Duodenal mucosa (tissue), 2 donors: ENCODE measurements around the gene KRTAP10-8.
"Not testable (repeated sequence)": the region's sequence is repeated elsewhere in the genome, so short reads cannot be mapped to it uniquely, and the experiment has no call there.

Source experiments
- H3K27ac ChIP-seq: one replicate; pipeline ENCODE4 v1.7.0; 2013; ENCODE audit warnings: low read depth, low read length
- H3K27me3 ChIP-seq, 2 donors: one replicate each; pipeline ENCODE4 v1.7.0; 2013; ENCODE audit warnings: low read length in 2 of 2, control low read depth in 1 of 2; ENCODE audit not compliant: insufficient read depth in 2 of 2, control insufficient read depth in 1 of 2
- H3K36me3 ChIP-seq, 2 donors: one replicate each; pipeline ENCODE4 v1.7.0; 2013; ENCODE audit warnings: low read length in 2 of 2, control low read depth in 1 of 2; ENCODE audit not compliant: insufficient read depth in 2 of 2, control insufficient read depth in 1 of 2
- H3K4me1 ChIP-seq, 2 donors: one replicate each; pipeline ENCODE4 v1.7.0; 2013; ENCODE audit warnings: low read length in 2 of 2, control low read depth in 1 of 2; ENCODE audit not compliant: insufficient read depth in 2 of 2, control insufficient read depth in 1 of 2
- H3K4me3 ChIP-seq, 2 donors: one replicate each; pipeline ENCODE4 v1.7.0; 2013; ENCODE audit warnings: low read length in 2 of 2, low read depth in 1 of 2
- H3K9ac ChIP-seq, 2 donors: one replicate each; pipeline ENCODE4 v1.7.0; 2013; ENCODE audit warnings: low read length in 2 of 2, low read depth in 1 of 2
- H3K9me3 ChIP-seq, 2 donors: one replicate each; pipeline ENCODE4 v1.7.0; 2013; ENCODE audit warnings: low read length in 2 of 2, control low read depth in 1 of 2; ENCODE audit not compliant: control insufficient read depth in 1 of 2

KRTAP10-8 gene

GRCh38 chr21:44632067-44632466 is 20.2 kb downstream of the KRTAP10-8 start:
- Histone ChIP-seq H3K27me3 (peaks cover 2 to 5% of the 10 kb centered on the region in 2 donors), H3K4me1 (no peaks in the 10 kb centered on the region), H3K9ac (no peak overlapping the region), H3K27ac (no peak overlapping the region), H3K9me3 (peaks cover 3% of the 10 kb centered on the region in 2 donors), H3K36me3 (no peaks in the 10 kb centered on the region), H3K4me3 (no peak overlapping the region)

- no peaks in the 10 kb centered on the region for H3K36me3 ChIP-seq
- no peaks in the 10 kb centered on the region for H3K4me1 ChIP-seq
- peaks cover 6 to 8% of the 10 kb centered on the region in 2 donors for H3K9me3 ChIP-seq
- no peak overlapping the region for H3K4me3 ChIP-seq
- no peak overlapping the region for H3K27ac ChIP-seq
- H3K27me3 ChIP-seq = peaks cover 0 to 2% of the 10 kb centered on the region in 2 donors
- H3K9ac ChIP-seq = no peak overlapping the region
Observed at GRCh38 chr21:44636209-44637017, 24.5 kb downstream of the KRTAP10-8 start.

GRCh38 chr21:44637018-44637850 is 25.4 kb downstream of the KRTAP10-8 start, which contains the start of gene KRTAP10-10:
Gene KRTAP10-10 (plus strand): TSS chr21:44637356. CDS start chr21:44637418, 62 bp downstream.
- Histone ChIP-seq H3K27me3 (peaks cover 0 to 2% of the 10 kb centered on the region in 2 donors), H3K27ac (no peak within 1 kb of the TSS), H3K4me3 (no peak within 1 kb of the TSS)

GRCh38 chr21:44637851-44638348 is 26.0 kb downstream of the KRTAP10-8 start:
- not testable (repeated sequence) for H3K9me3 ChIP-seq, H3K36me3 ChIP-seq, H3K9ac ChIP-seq, H3K4me1 ChIP-seq, H3K4me3 ChIP-seq, H3K27ac ChIP-seq, H3K27me3 ChIP-seq

More at GRCh38 chr21:44637018-44637850, 25.4 kb downstream of the KRTAP10-8 start, which contains the start of gene KRTAP10-10:
- Histone ChIP-seq H3K36me3 (no peaks in the 10 kb centered on the region), H3K9ac (no peak within 1 kb of the TSS), H3K4me1 (no peaks in the 10 kb centered on the region), H3K9me3 (peaks cover 3 to 5% of the 10 kb centered on the region in 2 donors)

GRCh38 chr21:44638506-44639330 is 26.8 kb downstream of the KRTAP10-8 start:
- not testable (repeated sequence) for H3K4me1 ChIP-seq, H3K9ac ChIP-seq, H3K27ac ChIP-seq, H3K36me3 ChIP-seq, H3K4me3 ChIP-seq, H3K9me3 ChIP-seq, H3K27me3 ChIP-seq

- peaks cover 0 to 2% of the 10 kb centered on the region in 2 donors for H3K27me3 ChIP-seq
- peaks cover 7 to 9% of the 10 kb centered on the region in 2 donors for H3K9me3 ChIP-seq
- no peaks in the 10 kb centered on the region for H3K4me1 ChIP-seq
- no peak overlapping the region for H3K4me3 ChIP-seq
- no peaks in the 10 kb centered on the region for H3K36me3 ChIP-seq
- H3K9ac ChIP-seq = no peak overlapping the region
- no peak overlapping the region for H3K27ac ChIP-seq
Observed at GRCh38 chr21:44639331-44639655, 27.4 kb downstream of the KRTAP10-8 start.

- H3K9ac ChIP-seq = no peak overlapping the region
- peaks cover 7 to 15% of the 10 kb centered on the region in 2 donors for H3K9me3 ChIP-seq
- no peaks in the 10 kb centered on the region for H3K36me3 ChIP-seq
- H3K4me3 ChIP-seq = no peak overlapping the region
- no peak overlapping the region for H3K27ac ChIP-seq
- no peaks in the 10 kb centered on the region for H3K27me3 ChIP-seq
- no peaks in the 10 kb centered on the region for H3K4me1 ChIP-seq
Observed at GRCh38 chr21:44640761-44641160, 28.9 kb downstream of the KRTAP10-8 start.

- no peaks in the 10 kb centered on the region for H3K4me1 ChIP-seq
- H3K4me3 ChIP-seq = no peak overlapping the region
- H3K9me3 ChIP-seq = peaks cover 7 to 15% of the 10 kb centered on the region in 2 donors
- H3K27ac ChIP-seq = no peak overlapping the region
- no peaks in the 10 kb centered on the region for H3K36me3 ChIP-seq
- no peak overlapping the region for H3K9ac ChIP-seq
- H3K27me3 ChIP-seq = no peaks in the 10 kb centered on the region
Observed at GRCh38 chr21:44643741-44644310, 31.9 kb downstream of the KRTAP10-8 start.

GRCh38 chr21:44644878-44645277 is 33.0 kb downstream of the KRTAP10-8 start:
- no peak overlapping the region for H3K27ac ChIP-seq
- no peaks in the 10 kb centered on the region for H3K36me3 ChIP-seq

More at GRCh38 chr21:44644878-44645277, 33.0 kb downstream of the KRTAP10-8 start:
- Histone ChIP-seq H3K9me3 (peaks cover 7 to 15% of the 10 kb centered on the region in 2 donors), H3K4me1 (no peaks in the 10 kb centered on the region), H3K4me3 (no peak overlapping the region), H3K9ac (no peak overlapping the region), H3K27me3 (no peaks in the 10 kb centered on the region)
